NCI-H146 treated with DMSO at 0.1 percent for 48 hours (cell line): Measurements from ENCODE around the gene TNFSF4.
"Not testable (repeated sequence)": the region's sequence is repeated elsewhere in the genome, so short reads cannot be mapped to it uniquely, and the experiment has no call there.

Experiments used
- DNase-seq: peaks from one replicate; lab custom pipeline; 2025; ENCODE audit not compliant: unreplicated experiment; lab: John Stamatoyannopoulos, UW

Gene TNFSF4, protein sequence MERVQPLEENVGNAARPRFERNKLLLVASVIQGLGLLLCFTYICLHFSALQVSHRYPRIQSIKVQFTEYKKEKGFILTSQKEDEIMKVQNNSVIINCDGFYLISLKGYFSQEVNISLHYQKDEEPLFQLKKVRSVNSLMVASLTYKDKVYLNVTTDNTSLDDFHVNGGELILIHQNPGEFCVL

GRCh38 chr1:173206816-173207568 is at the start of gene TNFSF4:
Gene TNFSF4 (minus strand): TSS chr1:173207331. CDS start chr1:173207176, 155 bp downstream.
- no peak for DNase-seq

DNA sequence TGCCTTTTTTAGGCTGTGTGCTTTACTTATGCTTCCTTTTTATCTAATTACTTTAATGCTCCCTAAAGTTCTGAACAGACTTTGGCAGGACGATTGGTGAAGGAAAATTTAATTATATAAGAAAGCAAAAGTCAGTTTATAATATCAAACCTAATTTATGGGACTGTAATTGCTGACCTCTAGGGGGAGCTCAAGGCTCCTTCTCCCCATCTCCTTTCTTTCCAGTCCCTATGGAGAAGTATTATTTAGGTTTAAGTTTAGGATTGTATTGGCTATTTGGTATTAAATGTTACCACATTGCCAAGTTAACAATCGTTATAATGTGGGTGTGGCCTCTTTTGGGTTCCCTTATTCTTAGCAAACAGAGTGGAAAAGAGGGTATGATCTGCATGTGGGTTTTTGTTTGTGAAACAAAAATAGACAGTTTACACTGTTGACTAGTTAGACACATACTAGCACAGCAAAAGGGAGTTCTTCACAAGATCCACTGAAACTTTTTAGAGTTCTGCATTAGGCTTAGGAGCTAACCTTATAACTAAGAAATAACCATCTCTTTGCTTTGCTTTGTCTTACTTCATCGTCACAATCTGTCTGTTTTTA is 48.2 kb upstream of the TNFSF4 start:
- no peak for DNase-seq

GRCh38 chr1:173253046-173253445 is 45.9 kb upstream of the TNFSF4 start:
- DNase-seq = no peak

- no peak for DNase-seq
These were observed 42.2 kb upstream of the TNFSF4 start for GRCh38 chr1:173249349-173249748.

- DNase-seq = no peak
These were observed 41.3 kb upstream of the TNFSF4 start for GRCh38 chr1:173248247-173248940.

DNA sequence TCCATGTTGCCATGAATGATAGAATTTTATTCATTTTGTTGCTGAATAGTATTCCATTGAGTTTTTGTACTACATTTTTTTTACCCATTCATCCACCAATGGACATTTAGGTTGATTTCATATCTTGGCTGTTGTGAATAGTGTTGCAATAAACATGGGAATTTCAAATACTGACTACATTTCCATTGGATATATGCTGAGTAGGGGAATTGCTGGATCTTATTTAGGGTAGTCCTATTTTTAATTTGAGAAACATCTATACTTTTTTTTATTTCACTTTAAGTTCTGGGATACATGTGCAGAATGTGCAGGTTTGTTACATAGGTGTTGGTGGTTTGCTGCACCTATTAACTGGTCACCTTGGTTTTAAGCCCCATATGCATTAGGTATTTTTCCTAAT is 38.8 kb upstream of the TNFSF4 start:
- no peak for DNase-seq

DNA sequence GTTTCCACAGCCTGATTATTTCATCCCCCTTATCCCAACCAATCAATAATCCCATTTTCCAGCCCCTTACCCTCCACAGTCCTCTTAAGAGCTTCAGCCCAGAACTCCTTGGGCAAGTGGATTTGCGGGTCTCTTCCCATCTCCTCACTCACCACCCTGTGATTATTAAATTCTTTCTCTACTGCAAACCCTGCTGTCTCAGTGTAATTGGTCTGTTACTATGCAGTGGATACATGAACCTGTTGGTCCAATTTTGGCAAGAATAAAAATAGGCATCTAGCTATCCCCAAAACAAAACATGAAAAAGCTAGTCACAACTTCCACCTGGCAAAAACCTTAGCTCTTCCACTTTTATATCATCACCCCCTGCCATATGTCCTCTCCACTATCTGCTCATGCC is 36.2 kb upstream of the TNFSF4 start:
- no peak for DNase-seq

- no peak for DNase-seq
These were observed 34.6 kb upstream of the TNFSF4 start for GRCh38 chr1:173241528-173242347.

DNA sequence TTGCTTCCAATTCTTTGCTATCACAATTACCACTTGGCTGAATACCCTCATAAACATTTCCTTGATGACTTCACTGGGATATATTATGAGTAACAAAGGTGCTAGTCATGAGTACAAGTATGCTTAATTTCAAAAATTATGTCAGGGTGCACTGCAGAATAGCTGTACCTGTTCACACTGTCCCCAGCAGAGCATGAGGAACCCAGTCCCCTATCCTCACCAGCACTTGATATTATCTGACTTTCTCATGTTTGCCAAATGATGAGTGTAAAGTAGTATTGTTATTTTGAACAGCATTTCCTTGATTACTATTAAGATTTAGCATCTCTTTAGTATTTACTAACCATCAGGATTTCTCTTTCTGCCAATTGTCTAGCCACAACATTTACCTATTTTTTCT is 33.5 kb upstream of the TNFSF4 start:
- DNase-seq = no peak

- DNase-seq = no peak
These were observed 31.9 kb upstream of the TNFSF4 start for GRCh38 chr1:173239058-173239457.

GRCh38 chr1:173234899-173235298 is 27.8 kb upstream of the TNFSF4 start:
- DNase-seq = no peak

GRCh38 chr1:173234434-173234833 is 27.3 kb upstream of the TNFSF4 start:
- DNase-seq = not testable (repeated sequence)

- DNase-seq = not testable (repeated sequence)
These were observed 21.9 kb upstream of the TNFSF4 start for GRCh38 chr1:173229031-173229430.

GRCh38 chr1:173224949-173225348 is 17.8 kb upstream of the TNFSF4 start:
- DNase-seq = no peak

- no peak for DNase-seq
These were observed 17.3 kb upstream of the TNFSF4 start for GRCh38 chr1:173224280-173224892.

GRCh38 chr1:173223031-173223380 is 15.9 kb upstream of the TNFSF4 start:
- no peak for DNase-seq

DNA sequence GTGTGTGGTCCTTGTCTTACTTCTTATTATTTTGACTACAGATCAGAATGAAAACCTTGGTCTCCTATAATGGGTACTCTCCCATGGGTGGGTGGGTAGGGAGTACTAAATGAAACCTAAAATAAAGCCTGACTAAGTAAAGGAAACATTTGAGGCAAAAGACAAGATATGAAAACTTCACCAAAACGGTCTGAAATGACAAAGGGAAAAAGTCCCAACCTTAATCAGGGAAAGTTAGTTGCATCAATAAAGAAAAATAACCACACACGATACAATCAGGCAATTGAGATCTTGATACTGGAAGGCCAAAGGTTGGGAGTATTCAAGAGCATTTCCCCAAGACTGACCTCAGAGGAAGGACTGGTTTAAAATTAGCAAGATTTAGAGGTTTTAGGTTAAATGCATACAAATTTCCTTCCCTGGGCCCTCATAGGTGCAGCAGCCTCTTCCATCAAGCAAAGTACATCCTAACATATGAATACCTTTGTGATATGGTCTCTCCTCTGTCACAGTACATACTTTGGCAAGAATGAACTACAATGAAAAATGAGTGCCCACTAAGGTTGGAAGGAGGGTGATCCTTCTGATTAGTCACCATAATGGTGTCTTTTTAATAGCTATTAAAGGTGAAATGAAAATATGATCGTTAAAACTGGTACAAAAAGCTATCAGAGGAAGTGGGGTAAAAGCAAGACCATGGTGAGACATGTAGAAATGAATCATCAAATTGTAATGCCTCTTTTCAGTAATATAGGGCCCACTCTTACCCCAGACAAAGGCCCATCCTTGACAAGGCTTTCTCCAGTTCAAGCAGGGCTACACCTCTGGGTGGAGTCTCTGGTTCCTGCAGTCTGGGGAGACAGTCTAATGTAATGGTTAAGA is 15.3 kb upstream of the TNFSF4 start:
- no peak for DNase-seq

DNA sequence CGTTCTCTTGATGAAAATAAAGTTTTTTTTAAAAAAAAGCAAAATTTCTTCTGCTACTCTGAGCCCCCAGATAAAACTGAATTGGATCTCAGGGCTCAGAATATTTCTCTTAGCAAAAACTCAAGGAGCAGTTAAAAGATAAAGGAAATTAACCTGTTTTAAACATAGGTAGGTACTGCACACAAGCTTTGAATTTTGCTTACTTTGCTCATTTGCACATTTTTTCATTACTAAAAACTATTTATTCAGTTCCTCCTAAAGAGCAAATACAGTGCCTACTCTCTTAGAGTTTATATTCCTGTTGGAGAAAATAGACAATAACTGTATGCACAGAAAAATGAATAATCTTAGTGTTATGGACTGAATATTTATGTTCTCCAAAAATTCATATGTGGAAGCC is 13.0 kb upstream of the TNFSF4 start:
- no peak for DNase-seq

DNA sequence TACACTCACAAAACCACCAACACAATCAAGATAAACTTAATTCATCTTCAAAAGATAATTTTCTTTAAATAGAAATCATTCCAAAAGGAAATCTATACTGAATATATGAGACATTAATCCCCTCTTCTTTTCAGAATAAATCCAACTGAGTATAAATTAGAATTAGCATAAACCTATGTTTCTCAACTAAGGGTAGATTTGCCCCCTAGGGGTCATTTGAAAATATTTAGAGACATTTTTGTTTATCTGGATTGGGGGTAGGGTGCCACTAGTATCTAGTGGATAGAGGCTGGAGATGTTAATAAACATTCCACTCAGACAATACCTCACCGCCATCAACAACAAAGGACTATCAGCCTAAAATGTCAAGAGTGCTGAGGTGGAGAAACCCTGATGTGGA is 6.5 kb upstream of the TNFSF4 start:
- no peak for DNase-seq
